Caco-2 (cell line): ENCODE results near the gene SOX6. TPM values are rescaled to one million over a fixed set of nuclear protein-coding genes. Genes with fewer than 3 reads are reported as not detected.

Source experiments
- BruUV-seq: library from RNA; stranded (reverse); fragments of 400-500 nt; replicated peaks from 2 replicates; lab custom pipeline; 2021; lab: Mats Ljungman, UMichigan
- CTCF ChIA-PET: fragments of 300-600 bp; sonication (Branson Sonifier 250); formaldehyde crosslinking; loops from one replicate; lab custom pipeline; 2022; ENCODE audit warnings: antibody characterized with exemption; lab: Charles Lee
- POLR2A ChIA-PET: fragments of 300-600 bp; sonication (Branson Sonifier 250); formaldehyde crosslinking; loops from one replicate; lab custom pipeline; 2022; ENCODE audit warnings: antibody characterized with exemption; lab: Charles Lee
- DNase-seq, 2 experiments: peaks; one replicate each; pipeline versions ENCODE4 v3.0.0 to v3.0.0-alpha.2; 2020 to 2022
- H3K27me3 ChIP-seq: replicated peaks from 2 replicates; pipeline ENCODE4 v1.6.0; 2011; ENCODE audit warnings: low read length; ENCODE audit not compliant: control insufficient read depth, insufficient read depth
- H3K36me3 ChIP-seq: 2 replicates; pipeline ENCODE4 v1.5.1; 2011; ENCODE audit warnings: low read length; ENCODE audit not compliant: control insufficient read depth, insufficient read depth
- H3K4me1 ChIP-seq: fragments of 250-450 bp; sonication (Bioruptor Pico); 2 replicates; pipeline ENCODE4 v1.5.1; 2020; ENCODE audit warnings: mild to moderate bottlenecking
- H3K4me3 ChIP-seq: 2 replicates; pipeline ENCODE4 v1.5.1; 2011; ENCODE audit warnings: low read depth, mild to moderate bottlenecking, control low read depth, low read length
- H3K9me3 ChIP-seq: fragments of 250-450 bp; sonication (Bioruptor Pico); 2 replicates; pipeline ENCODE4 v1.5.1; 2020; ENCODE audit warnings: mild to moderate bottlenecking, moderate library complexity
- H3K27ac Mint-ChIP-seq: one replicate; pipeline ENCODE4 v1.8.0; 2022; ENCODE audit warnings: mixed read lengths; ENCODE audit not compliant: unreplicated experiment
- H3K27me3 Mint-ChIP-seq: one replicate; pipeline ENCODE4 v1.8.0; 2022; ENCODE audit warnings: mixed read lengths; ENCODE audit not compliant: insufficient read depth, unreplicated experiment
- H3K36me3 Mint-ChIP-seq: one replicate; pipeline ENCODE4 v1.8.0; 2022; ENCODE audit warnings: mild to moderate bottlenecking, mixed read lengths; ENCODE audit not compliant: insufficient read depth, unreplicated experiment
- H3K4me1 Mint-ChIP-seq: one replicate; pipeline ENCODE4 v1.8.0; 2022; ENCODE audit warnings: low read depth, mixed read lengths; ENCODE audit not compliant: unreplicated experiment
- H3K4me3 Mint-ChIP-seq: one replicate; pipeline ENCODE4 v1.8.0; 2022; ENCODE audit warnings: mild to moderate bottlenecking, moderate library complexity, mixed read lengths; ENCODE audit not compliant: unreplicated experiment
- H3K9me3 Mint-ChIP-seq: one replicate; pipeline ENCODE4 v1.8.0; 2022; ENCODE audit warnings: mixed read lengths; ENCODE audit not compliant: unreplicated experiment
- CTCF ChIP-seq, 2 experiments: fragments of 200-600 bp in 1 of 2; IDR thresholded peaks; 1 replicate in 1 of 2; 2 replicates in 1 of 2; pipeline versions ENCODE4 v1.5.1 to v1.8.0; 2011 to 2022; ENCODE audit warnings: antibody characterized with exemption in 1 of 2, control low read depth in 1 of 2, inconsistent platforms in 1 of 2, low read depth in 1 of 2, low read length in 1 of 2, mild to moderate bottlenecking in 1 of 2, moderate library complexity in 1 of 2; ENCODE audit not compliant: insufficient read depth in 1 of 2, severe bottlenecking in 1 of 2, unreplicated experiment in 1 of 2
- intact Hi-C: fragments of 100-400 bp; cut with micrococcal nuclease; formaldehyde crosslinking; loops from one replicate; pipeline ENCODE4 v1.10.0; 2022; ENCODE audit not compliant: unreplicated experiment
- total RNA-seq: library from RNA; stranded (reverse); gene quantifications from 2 replicates; pipeline ENCODE4 v1.2.3, GENCODE V29; 2022

The SOX6 gene
- total RNA-seq, 1 experiment from 2014 or later, result 10.8 TPM

- H3K27ac Mint-ChIP-seq, result no peak overlapping the region
- no peaks in the 10 kb centered on the region for H3K9me3 Mint-ChIP-seq
- no peaks in the 10 kb centered on the region for H3K27me3 ChIP-seq
- DNase-seq, result peak in 1 of 2 experiments; percentile 47
- no peaks in the 10 kb centered on the region for H3K36me3 ChIP-seq
- no peak overlapping the region for H3K4me3 Mint-ChIP-seq
- H3K4me1 ChIP-seq, result peaks cover 21% of the 10 kb centered on the region
- no peaks in the 10 kb centered on the region for H3K36me3 Mint-ChIP-seq
- intact Hi-C loops, result no loop called here
- no peak for TF ChIP-seq CTCF (IDR thresholded peaks at IDR 0.05; ENCODE audit: insufficient read depth in 1 of 2, low read depth in 1 of 2, low read length in 1 of 2, severe bottlenecking in 1 of 2, unreplicated experiment in 1 of 2)
- H3K4me3 ChIP-seq, result no peak overlapping the region
- peaks cover 10% of the 10 kb centered on the region for H3K4me1 Mint-ChIP-seq
- H3K27me3 Mint-ChIP-seq, result no peaks in the 10 kb centered on the region
- BruUV-seq, result no TSS peak
- H3K9me3 ChIP-seq, result no peaks in the 10 kb centered on the region
- ChIA-PET CTCF (no interaction called here), POLR2A (no interaction called here)
These were observed 130.1 kb downstream of the SOX6 start for GRCh38 chr11:16226245-16226644.

- Histone ChIP-seq H3K4me3 (no peak overlapping the region), H3K9me3 (no peaks in the 10 kb centered on the region), H3K36me3 (no peaks in the 10 kb centered on the region), H3K27me3 (no peaks in the 10 kb centered on the region), H3K4me1 (peaks cover 21% of the 10 kb centered on the region)
- TF ChIP-seq CTCF (IDR thresholded peaks at IDR 0.05; ENCODE audit: insufficient read depth in 1 of 2, low read depth in 1 of 2, low read length in 1 of 2, severe bottlenecking in 1 of 2, unreplicated experiment in 1 of 2), result no peak
- BruUV-seq, result no TSS peak
- intact Hi-C loops, result no loop called here
- no peak overlapping the region for H3K4me3 Mint-ChIP-seq
- DNase-seq, result no peak
- H3K36me3 Mint-ChIP-seq, result no peaks in the 10 kb centered on the region
- ChIA-PET POLR2A (no interaction called here), CTCF (no interaction called here)
- no peaks in the 10 kb centered on the region for H3K9me3 Mint-ChIP-seq
- no peak overlapping the region for H3K27ac Mint-ChIP-seq
- H3K4me1 Mint-ChIP-seq, result peaks cover 10% of the 10 kb centered on the region
- no peaks in the 10 kb centered on the region for H3K27me3 Mint-ChIP-seq
These were observed 130.7 kb downstream of the SOX6 start for GRCh38 chr11:16225623-16226022.

- Mint-ChIP-seq H3K36me3 (no peaks in the 10 kb centered on the region), H3K4me3 (no peak overlapping the region), H3K27ac (no peak overlapping the region), H3K27me3 (no peaks in the 10 kb centered on the region), H3K9me3 (no peaks in the 10 kb centered on the region), H3K4me1 (peaks cover 10% of the 10 kb centered on the region)
- no peaks in the 10 kb centered on the region for H3K36me3 ChIP-seq
- no peak for TF ChIP-seq CTCF (IDR thresholded peaks at IDR 0.05; ENCODE audit: insufficient read depth in 1 of 2, low read depth in 1 of 2, low read length in 1 of 2, severe bottlenecking in 1 of 2, unreplicated experiment in 1 of 2)
- peaks cover 21% of the 10 kb centered on the region for H3K4me1 ChIP-seq
- intact Hi-C loops, result no loop called here
- no peak overlapping the region for H3K4me3 ChIP-seq
- no peaks in the 10 kb centered on the region for H3K27me3 ChIP-seq
- ChIA-PET CTCF (no interaction called here), POLR2A (no interaction called here)
- no peaks in the 10 kb centered on the region for H3K9me3 ChIP-seq
- BruUV-seq, result no TSS peak
- no peak for DNase-seq
These were observed 132.8 kb downstream of the SOX6 start for GRCh38 chr11:16223558-16223957.
